H1 (cell line): ENCODE results near the gene TRABD2B. TPM values are rescaled to one million over a fixed set of nuclear protein-coding genes. Genes with fewer than 3 reads are reported as not detected.

Experiments used
- CTCF ChIA-PET: fragments of 300-600 bp; sonication (Branson Sonifier 250); formaldehyde crosslinking; loops from one replicate; lab custom pipeline; 2021; ENCODE audit not compliant: partially characterized antibody; lab: Charles Lee
- POLR2A ChIA-PET: fragments of 300-600 bp; sonication (Branson Sonifier 250); formaldehyde crosslinking; loops from one replicate; lab custom pipeline; 2021; ENCODE audit warnings: inconsistent platforms; ENCODE audit not compliant: partially characterized antibody; lab: Charles Lee
- DNase-seq, 2 experiments: peaks; one replicate each; pipeline versions ENCODE4 v3.0.0 to v3.0.0-alpha.2; 2010 to 2022; ENCODE audit warnings: low spot score in 2 of 2, low read depth in 1 of 2, mixed read lengths in 1 of 2
- FAIRE-seq: peaks from 2 replicates; lab custom pipeline; 2011; peaks lifted over from hg19 to GRCh38; lab: Jason Lieb, UNC
- H2AFZ ChIP-seq: 2 replicates; pipeline ENCODE4 v1.8.1; 2012; ENCODE audit warnings: low read length, inconsistent platforms
- H2AK5ac ChIP-seq: 2 replicates; pipeline ENCODE4 v1.6.1; 2013; ENCODE audit warnings: low read depth, low read length
- H2BK120ac ChIP-seq: replicated peaks from 2 replicates; pipeline ENCODE3; 2013; ENCODE audit warnings: low read depth, low read length, inconsistent platforms
- H2BK12ac ChIP-seq: 2 replicates; pipeline ENCODE4 v1.6.1; 2013; ENCODE audit warnings: low read depth, low read length
- H2BK15ac ChIP-seq: 2 replicates; pipeline ENCODE4 v1.6.1; 2013; ENCODE audit warnings: low read length
- H2BK20ac ChIP-seq: 2 replicates; pipeline ENCODE4 v1.6.1; 2013; ENCODE audit warnings: low read length
- H2BK5ac ChIP-seq: 2 replicates; pipeline ENCODE4 v1.6.1; 2013; ENCODE audit warnings: low read depth, low read length
- H3K14ac ChIP-seq: 2 replicates; pipeline ENCODE4 v1.6.1; 2013; ENCODE audit warnings: inconsistent platforms; ENCODE audit not compliant: insufficient read length
- H3K18ac ChIP-seq: 2 replicates; pipeline ENCODE4 v1.6.1; 2013; ENCODE audit warnings: low read length; ENCODE audit errors: extremely low read depth
- H3K23ac ChIP-seq: 2 replicates; pipeline ENCODE4 v1.6.1; 2013; ENCODE audit warnings: inconsistent platforms; ENCODE audit not compliant: insufficient read length
- H3K23me2 ChIP-seq: 2 replicates; pipeline ENCODE4 v1.6.1; 2013; ENCODE audit warnings: low read depth, low read length
- H3K27ac ChIP-seq: 2 replicates; pipeline ENCODE4 v1.6.1; 2011; ENCODE audit warnings: low read depth, low read length, inconsistent platforms
- H3K27me3 ChIP-seq, 4 experiments: replicated peaks in 1 of 4; 1 replicate in 1 of 4; 2 replicates in 3 of 4; pipeline versions ENCODE4 v1.6.1 to v1.8.1; 2011 to 2013; ENCODE audit warnings: low read length in 3 of 4, mild to moderate bottlenecking in 3 of 4, inconsistent platforms in 2 of 4, mixed read lengths in 2 of 4, moderate library complexity in 1 of 4; ENCODE audit not compliant: control insufficient read depth in 3 of 4, insufficient read depth in 3 of 4; ENCODE audit errors: extremely low read depth in 1 of 4
- H3K36me3 ChIP-seq, 4 experiments: 2 replicates each; pipeline versions ENCODE4 v1.6.1 to v1.8.1; 2011 to 2013; ENCODE audit warnings: mild to moderate bottlenecking in 4 of 4, low read length in 3 of 4, moderate library complexity in 2 of 4, control low read depth in 1 of 4, inconsistent platforms in 1 of 4; ENCODE audit not compliant: insufficient read depth in 4 of 4, control insufficient read depth in 2 of 4
- H3K4ac ChIP-seq: replicated peaks from 2 replicates; pipeline ENCODE3; 2013; ENCODE audit warnings: low read length, low read depth, mixed read lengths, inconsistent platforms; ENCODE audit not compliant: insufficient read length
- H3K4me1 ChIP-seq, 4 experiments: replicated peaks in 1 of 4; 1 replicate in 1 of 4; 2 replicates in 3 of 4; pipeline versions ENCODE4 v1.6.1 to v1.8.1; 2011 to 2013; ENCODE audit warnings: low read length in 3 of 4, inconsistent platforms in 2 of 4, mixed read lengths in 1 of 4; ENCODE audit not compliant: insufficient read depth in 4 of 4, control insufficient read depth in 3 of 4
- H3K4me2 ChIP-seq, 2 experiments: 2 replicates each; pipeline versions ENCODE4 v1.6.1 to v1.8.1; 2011 to 2013; ENCODE audit warnings: low read depth in 2 of 2, low read length in 2 of 2, control low read depth in 1 of 2, inconsistent platforms in 1 of 2, mild to moderate bottlenecking in 1 of 2; ENCODE audit not compliant: insufficient read depth in 1 of 2
- H3K4me3 ChIP-seq, 4 experiments: fragments of 200-600, 300-600 bp in 1 of 4; sonication (generic), shearing (Covaris generic), sonication (Bioruptor Twin) in 1 of 4; 2 replicates each; pipeline versions ENCODE4 v1.5.1 to v1.8.1; 2011 to 2016; ENCODE audit warnings: low read length in 4 of 4, low read depth in 3 of 4, control low read depth in 2 of 4, inconsistent platforms in 2 of 4, mild to moderate bottlenecking in 2 of 4, mixed read lengths in 1 of 4, moderate library complexity in 1 of 4; ENCODE audit not compliant: insufficient read depth in 2 of 4; ENCODE audit errors: extremely low read depth in 1 of 4
- H3K56ac ChIP-seq: replicated peaks from 2 replicates; pipeline ENCODE3; 2013; ENCODE audit warnings: low read depth, mild to moderate bottlenecking, mixed read lengths, low read length, inconsistent platforms; ENCODE audit not compliant: insufficient read length
- H3K79me1 ChIP-seq: 2 replicates; pipeline ENCODE4 v1.6.1; 2013; ENCODE audit warnings: low read depth, low read length, control low read depth
- H3K79me2 ChIP-seq, 2 experiments: 2 replicates each; pipeline versions ENCODE4 v1.6.1 to v1.8.1; 2012 to 2013; ENCODE audit warnings: low read length in 2 of 2, mild to moderate bottlenecking in 2 of 2, inconsistent platforms in 1 of 2; ENCODE audit not compliant: insufficient read depth in 2 of 2, control insufficient read depth in 1 of 2
- H3K9ac ChIP-seq, 4 experiments: replicated peaks in 1 of 4; 1 replicate in 1 of 4; 2 replicates in 3 of 4; pipeline versions ENCODE4 v1.6.1 to v1.8.1; 2011 to 2013; ENCODE audit warnings: low read depth in 3 of 4, low read length in 3 of 4, control low read depth in 2 of 4, mild to moderate bottlenecking in 2 of 4, moderate library complexity in 2 of 4, inconsistent platforms in 1 of 4; ENCODE audit errors: extremely low read depth in 1 of 4
- H3K9me3 ChIP-seq, 2 experiments: 2 replicates each; pipeline versions ENCODE4 v1.6.1 to v1.8.1; 2012 to 2013; ENCODE audit warnings: mild to moderate bottlenecking in 2 of 2, moderate library complexity in 2 of 2, control low read depth in 1 of 2, inconsistent platforms in 1 of 2, low read depth in 1 of 2, low read length in 1 of 2, mixed read lengths in 1 of 2; ENCODE audit not compliant: insufficient read depth in 2 of 2
- H4K20me1 ChIP-seq, 2 experiments: replicated peaks in 1 of 2; 2 replicates each; pipeline versions ENCODE3 to v1.8.1; 2011 to 2013; ENCODE audit warnings: inconsistent platforms in 2 of 2, low read length in 2 of 2, mild to moderate bottlenecking in 1 of 2; ENCODE audit not compliant: insufficient read depth in 2 of 2, control insufficient read depth in 1 of 2
- H4K5ac ChIP-seq: 2 replicates; pipeline ENCODE4 v1.6.1; 2013; ENCODE audit warnings: low read length, low read depth, mixed read lengths, inconsistent platforms; ENCODE audit not compliant: insufficient read length
- H4K8ac ChIP-seq: 2 replicates; pipeline ENCODE4 v1.8.0; 2013; ENCODE audit warnings: mild to moderate bottlenecking, moderate library complexity, low read length, inconsistent platforms; ENCODE audit not compliant: insufficient read depth; ENCODE audit errors: extremely low read depth
- H4K91ac ChIP-seq: replicated peaks from 2 replicates; pipeline ENCODE3; 2013; ENCODE audit warnings: low read length, mixed read lengths, inconsistent platforms; ENCODE audit not compliant: insufficient read length
- BCL11A ChIP-seq, 2 experiments: IDR thresholded peaks; one replicate each; pipeline ENCODE4 v1.6.1; 2011; ENCODE audit warnings: low read depth in 2 of 2, low read length in 2 of 2, mild to moderate bottlenecking in 2 of 2
- BRCA1 ChIP-seq: IDR thresholded peaks from 2 replicates; pipeline ENCODE4 v1.6.1; 2012; ENCODE audit warnings: low read depth, low read length, improper control_type of control experiment
- CREB1 ChIP-seq: IDR thresholded peaks from 2 replicates; pipeline ENCODE4 v1.6.1; 2012; ENCODE audit warnings: inconsistent platforms
- EP300 ChIP-seq, 2 experiments: IDR thresholded peaks; 1 replicate in 1 of 2; 2 replicates in 1 of 2; pipeline ENCODE4 v1.6.1; 2011 to 2012; ENCODE audit warnings: low read depth in 2 of 2, low read length in 2 of 2, mild to moderate bottlenecking in 2 of 2, borderline replicate concordance in 1 of 2, inconsistent platforms in 1 of 2, moderate library complexity in 1 of 2
- POLR2A ChIP-seq, 2 experiments: IDR thresholded peaks; 1 replicate in 1 of 2; 2 replicates in 1 of 2; pipeline ENCODE4 v1.6.1; 2011; ENCODE audit warnings: low read depth in 2 of 2, low read length in 2 of 2, mild to moderate bottlenecking in 2 of 2; ENCODE audit errors: control extremely low read depth in 1 of 2
- WGBS, 2 experiments: shearing (Covaris generic) in 1 of 2; methylation state at CpG; one replicate each; pipeline versions ENCODE4 v1.1.6 to v1.1.7; 2013 to 2015; ENCODE audit warnings: low lambda C conversion rate in 2 of 2, mixed read lengths in 2 of 2, inconsistent platforms in 1 of 2, low coverage in 1 of 2, missing lambda C conversion rate in 1 of 2; ENCODE audit not compliant: insufficient replicate concordance in 2 of 2, insufficient coverage in 1 of 2, insufficient read length in 1 of 2; ENCODE audit errors: extremely low coverage in 1 of 2, missing lambda C conversion rate in 1 of 2; 5-methylcytosine and 5-hydroxymethylcytosine counted together
- polyA plus RNA-seq, 7 experiments: library from polyadenylated mRNA; depleted of rRNA in 3 of 7; stranded (reverse) in 5 of 7; unstranded in 2 of 7; fragments of >200 nt in 5 of 7; fragments of 200-250 nt in 2 of 7; gene quantifications; 1 replicate in 5 of 7; 2 replicates in 1 of 7; 4 replicates in 1 of 7; pipeline versions ENCODE4 v1.2.1 to v1.2.3, GENCODE V29; 2011 to 2013; ENCODE audit warnings: missing spikeins in 2 of 7, mixed read lengths in 2 of 7
- total RNA-seq: library from RNA; stranded (reverse); fragmentation: NEBNext Ultra II Directional; extraction: Animal tissue kit (Norgen Biotek cat#: 25700); gene quantifications from 2 replicates; pipeline ENCODE4 v1.2.1, GENCODE V29; 2021

The TRABD2B gene
- total and polyA plus RNA-seq, 2 of the 8 experiments (the other 6 are each of a cell fraction or from before 2014, with no cell fraction given), result 0.95 to 3.4 TPM

- Histone ChIP-seq H2AFZ (no peak overlapping the region), H4K8ac (no peak overlapping the region), H4K5ac (no peak overlapping the region), H3K56ac (no peak overlapping the region), H3K4me2 (no peak overlapping the region), H3K27ac (no peak overlapping the region), H3K9me3 (no peaks in the 10 kb centered on the region; a peak in 2 of 4 replicates), H2BK20ac (no peak overlapping the region), H4K20me1 (no peaks in the 10 kb centered on the region), H3K18ac (no peak overlapping the region), H2BK120ac (no peak overlapping the region), H2BK12ac (no peak overlapping the region), H3K9ac (no peak overlapping the region), H2BK15ac (no peak overlapping the region), H3K27me3 (no peaks in the 10 kb centered on the region), H2BK5ac (no peak overlapping the region; the same call in 1 of the 2 replicates), H3K36me3 (no peaks in the 10 kb centered on the region), H3K23me2 (no peaks in the 10 kb centered on the region), H3K23ac (no peak overlapping the region), H3K4ac (no peak overlapping the region), H4K91ac (no peak overlapping the region), H3K14ac (no peak overlapping the region), H3K4me3 (no peak overlapping the region), H3K79me2 (no peaks in the 10 kb centered on the region), H2AK5ac (no peak overlapping the region), H3K4me1 (peaks cover 3 to 23% (median 11%) of the 10 kb centered on the region in 4 experiments), H3K79me1 (no peaks in the 10 kb centered on the region)
- TF ChIP-seq EP300 (IDR thresholded peaks at IDR 0.05; ENCODE audit: borderline replicate concordance in 1 of 2, low read depth in 2 of 2, low read length in 2 of 2), result no peak
- TF ChIP-seq CREB1, result no peak
- no peak for TF ChIP-seq BRCA1
- TF ChIP-seq POLR2A (IDR thresholded peaks at IDR 0.05; ENCODE audit: control extremely low read depth in 1 of 2, low read depth in 2 of 2, low read length in 2 of 2), result no peak
- TF ChIP-seq BCL11A (IDR thresholded peaks at IDR 0.05; ENCODE audit: low read depth in 2 of 2, low read length in 2 of 2), result no peak
- FAIRE-seq, result no peak
- ChIA-PET CTCF (interaction anchor here (1.4 kb wide), 1 partner anchor 54 kb away, joined by 4 read pairs; no protein-coding TSS in a partner anchor), POLR2A (no interaction called here)
- WGBS, 2 experiments, result 89% methylated on average over 4 of the region's 4 CpGs; no CpG with 5 or more reads in 1 of the 2 experiments
- no peak for DNase-seq
Measured at GRCh38 chr1:47839433-47839760, 157.8 kb downstream of the TRABD2B start.
